ENCODE measurements around the gene RNASEH2A.

RNASEH2A gene

DNA sequence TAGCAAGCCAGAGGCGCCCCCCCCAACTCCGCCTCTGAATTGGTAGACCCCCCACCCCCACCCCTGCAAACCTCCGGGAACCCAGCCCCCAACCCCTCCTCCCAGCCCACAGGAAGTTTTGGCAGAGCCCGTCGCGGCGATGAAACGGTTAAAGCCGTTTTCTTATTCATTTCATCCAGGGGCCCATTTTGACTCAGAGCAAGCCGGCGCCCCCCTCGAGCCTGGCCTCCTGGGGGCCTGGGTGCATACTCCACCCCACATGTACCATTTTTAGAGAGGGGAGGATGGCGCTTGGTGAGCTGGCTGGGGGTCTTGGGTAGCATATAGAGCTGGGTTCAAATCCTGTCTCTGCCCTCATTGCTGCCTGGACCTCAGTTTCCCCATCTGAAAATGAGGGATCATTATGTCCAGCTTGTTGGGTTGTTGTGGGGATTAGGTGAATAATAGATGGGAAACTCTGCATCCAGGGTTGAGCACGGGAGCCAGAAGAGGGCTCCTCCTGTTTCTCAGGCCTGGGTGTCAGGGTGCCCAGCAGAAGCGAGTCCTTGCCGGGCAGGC lies 23.0 kb upstream of the RNASEH2A start:
- DNase-seq (ENCODE audit: low read depth) = no peak

DNA sequence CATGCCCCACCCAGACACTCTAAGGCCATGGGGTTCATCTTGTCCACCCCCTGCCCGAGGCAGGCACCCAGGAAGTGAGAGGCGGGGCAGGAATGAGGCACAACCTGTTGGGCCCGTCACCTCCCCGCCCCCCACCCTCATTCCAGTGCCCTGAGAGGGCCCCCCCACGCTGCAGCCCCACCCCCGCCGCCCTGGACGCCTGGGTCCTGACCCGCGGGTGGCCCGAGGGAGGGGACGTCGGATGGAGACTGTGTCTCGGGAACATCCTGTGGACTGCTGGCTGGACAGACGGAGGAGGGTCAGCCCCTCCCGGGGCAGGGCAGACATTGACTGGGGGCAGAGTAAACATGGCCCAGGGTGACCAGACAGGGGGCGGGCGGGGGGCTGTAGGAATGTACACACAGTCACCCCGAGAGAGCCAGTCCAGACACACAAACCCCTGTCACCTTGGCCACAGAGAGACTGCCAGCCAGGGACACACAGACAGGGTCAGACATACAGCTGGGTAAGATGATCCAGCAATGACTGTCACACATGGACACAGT lies 22.5 kb upstream of the RNASEH2A start:
- no peak for DNase-seq (ENCODE audit: low read depth)

DNA sequence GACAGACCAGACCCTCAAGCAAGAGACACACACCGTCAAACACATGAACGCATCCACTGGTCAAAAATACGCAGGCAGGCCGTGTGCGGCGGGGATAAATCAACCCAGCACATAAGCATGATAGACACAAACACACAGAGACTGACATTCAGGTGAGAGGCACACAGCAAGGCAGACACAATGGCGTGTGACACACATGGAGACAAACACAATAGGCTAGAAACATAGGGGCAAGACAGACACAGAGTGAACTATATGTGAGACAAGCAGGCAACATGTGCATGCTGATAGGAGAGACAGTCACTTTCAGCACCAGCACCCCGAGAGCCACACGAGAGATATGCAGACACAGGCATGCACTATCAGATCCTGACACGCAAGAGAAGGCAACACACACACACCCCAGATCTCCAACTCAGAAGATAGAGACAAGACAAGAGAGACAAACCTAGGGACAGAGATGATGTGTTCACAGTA lies 22.0 kb upstream of the RNASEH2A start:
- no peak for DNase-seq (ENCODE audit: low read depth)

- no peak for DNase-seq (ENCODE audit: low read depth)
Observed at GRCh38 chr19:12784871-12785430, 21.4 kb upstream of the RNASEH2A start.

GRCh38 chr19:12785431-12786031 lies 20.9 kb upstream of the RNASEH2A start:
- DNase-seq (ENCODE audit: low read depth) = no peak

GRCh38 chr19:12786141-12786870 lies 20.1 kb upstream of the RNASEH2A start:
- no peak for DNase-seq (ENCODE audit: low read depth)

DNA sequence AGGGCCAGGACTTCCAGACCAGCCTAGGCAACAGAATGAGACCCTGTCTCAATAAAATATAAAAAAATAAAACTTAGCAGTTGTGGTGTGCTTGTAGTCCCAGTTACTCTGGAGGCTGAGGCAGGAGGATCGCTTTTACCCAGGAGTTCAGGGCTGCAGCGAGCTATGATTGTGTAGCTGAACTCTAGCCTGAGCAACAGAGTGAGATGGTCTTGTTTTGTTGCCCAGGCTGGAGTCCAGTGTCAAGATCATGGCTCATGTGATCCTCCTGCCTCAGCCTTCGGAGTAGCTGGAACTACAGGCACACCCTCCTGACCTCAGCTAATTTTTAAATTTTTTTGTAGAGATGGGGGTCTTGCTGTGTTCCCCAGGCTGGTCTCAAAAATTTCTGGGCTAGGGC lies 19.4 kb upstream of the RNASEH2A start:
- DNase-seq (ENCODE audit: low read depth) = no peak

GRCh38 chr19:12787458-12787857 lies 18.9 kb upstream of the RNASEH2A start:
- DNase-seq (ENCODE audit: low read depth) = no peak

GRCh38 chr19:12788042-12788681 lies 18.2 kb upstream of the RNASEH2A start:
- peak; percentile 67 for DNase-seq (ENCODE audit: low read depth)

- peak; percentile 74 for DNase-seq (ENCODE audit: low read depth)
Observed at GRCh38 chr19:12788682-12789097, 17.7 kb upstream of the RNASEH2A start.

GRCh38 chr19:12789098-12789903 lies 17.1 kb upstream of the RNASEH2A start:
- DNase-seq (ENCODE audit: low read depth) = peak; percentile 48

DNA sequence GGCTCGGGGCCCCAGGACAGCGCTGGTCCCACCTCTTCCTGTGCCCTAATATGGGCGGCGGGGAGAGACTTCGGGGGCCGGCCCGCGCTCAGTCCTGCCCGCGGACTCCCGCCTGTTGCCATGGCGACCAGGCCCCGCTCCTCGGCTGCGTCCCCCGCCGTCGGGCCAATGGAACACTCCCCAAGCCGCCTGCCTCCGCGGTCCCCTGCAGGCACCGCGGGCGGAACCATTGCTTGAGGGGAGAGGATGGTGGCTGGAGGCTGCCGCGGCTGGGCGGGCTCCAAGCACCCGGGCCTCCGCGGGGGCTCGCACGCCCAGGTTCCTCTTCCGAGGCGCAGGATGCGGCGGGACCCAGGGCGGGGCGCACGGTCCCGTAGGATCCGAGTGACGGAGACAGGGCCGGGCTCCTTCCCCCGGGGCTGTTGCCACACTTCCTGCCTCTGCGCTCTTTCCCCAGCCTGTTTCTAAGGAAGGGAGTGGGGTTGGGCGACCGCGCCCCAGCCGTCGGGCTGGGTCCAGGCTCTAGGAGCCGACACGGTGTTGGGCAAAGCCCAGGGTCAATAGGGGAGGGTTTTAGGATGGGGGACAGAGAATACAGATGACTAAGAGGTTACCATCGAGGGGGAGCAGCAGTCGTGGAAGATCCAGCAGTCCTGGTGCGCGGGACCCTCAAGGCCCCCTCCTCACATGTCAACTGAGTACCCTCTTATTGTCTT lies 16.3 kb upstream of the RNASEH2A start:
- peak; percentile 91 for DNase-seq (ENCODE audit: low read depth)

- DNase-seq (ENCODE audit: low read depth) = no peak
Observed at GRCh38 chr19:12790628-12791344, 15.6 kb upstream of the RNASEH2A start.

DNA sequence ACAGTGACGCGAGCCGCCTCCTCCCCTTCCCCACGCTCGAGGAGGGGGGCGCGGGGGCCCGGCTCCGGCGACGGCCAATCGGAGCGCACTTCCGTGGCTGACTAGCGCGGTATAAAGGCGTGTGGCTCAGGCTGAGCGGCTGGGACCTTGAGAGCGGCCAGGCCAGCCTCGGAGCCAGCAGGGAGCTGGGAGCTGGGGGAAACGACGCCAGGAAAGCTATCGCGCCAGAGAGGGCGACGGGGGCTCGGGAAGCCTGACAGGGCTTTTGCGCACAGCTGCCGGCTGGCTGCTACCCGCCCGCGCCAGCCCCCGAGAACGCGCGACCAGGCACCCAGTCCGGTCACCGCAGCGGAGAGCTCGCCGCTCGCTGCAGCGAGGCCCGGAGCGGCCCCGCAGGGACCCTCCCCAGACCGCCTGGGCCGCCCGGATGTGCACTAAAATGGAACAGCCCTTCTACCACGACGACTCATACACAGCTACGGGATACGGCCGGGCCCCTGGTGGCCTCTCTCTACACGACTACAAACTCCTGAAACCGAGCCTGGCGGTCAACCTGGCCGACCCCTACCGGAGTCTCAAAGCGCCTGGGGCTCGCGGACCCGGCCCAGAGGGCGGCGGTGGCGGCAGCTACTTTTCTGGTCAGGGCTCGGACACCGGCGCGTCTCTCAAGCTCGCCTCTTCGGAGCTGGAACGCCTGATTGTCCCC lies 14.9 kb upstream of the RNASEH2A start, which contains the start of gene JUNB:
TSS of gene JUNB (plus strand) at position 142 of the 706 bp plus-strand sequence. CDS start at position 428, 286 bp downstream.
- peak; percentile 94 for DNase-seq (ENCODE audit: low read depth)

GRCh38 chr19:12792051-12792852 lies 14.1 kb upstream of the RNASEH2A start:
- no peak for DNase-seq (ENCODE audit: low read depth)

GRCh38 chr19:12792853-12793289 lies 13.5 kb upstream of the RNASEH2A start:
- no peak for DNase-seq (ENCODE audit: low read depth)

DNA sequence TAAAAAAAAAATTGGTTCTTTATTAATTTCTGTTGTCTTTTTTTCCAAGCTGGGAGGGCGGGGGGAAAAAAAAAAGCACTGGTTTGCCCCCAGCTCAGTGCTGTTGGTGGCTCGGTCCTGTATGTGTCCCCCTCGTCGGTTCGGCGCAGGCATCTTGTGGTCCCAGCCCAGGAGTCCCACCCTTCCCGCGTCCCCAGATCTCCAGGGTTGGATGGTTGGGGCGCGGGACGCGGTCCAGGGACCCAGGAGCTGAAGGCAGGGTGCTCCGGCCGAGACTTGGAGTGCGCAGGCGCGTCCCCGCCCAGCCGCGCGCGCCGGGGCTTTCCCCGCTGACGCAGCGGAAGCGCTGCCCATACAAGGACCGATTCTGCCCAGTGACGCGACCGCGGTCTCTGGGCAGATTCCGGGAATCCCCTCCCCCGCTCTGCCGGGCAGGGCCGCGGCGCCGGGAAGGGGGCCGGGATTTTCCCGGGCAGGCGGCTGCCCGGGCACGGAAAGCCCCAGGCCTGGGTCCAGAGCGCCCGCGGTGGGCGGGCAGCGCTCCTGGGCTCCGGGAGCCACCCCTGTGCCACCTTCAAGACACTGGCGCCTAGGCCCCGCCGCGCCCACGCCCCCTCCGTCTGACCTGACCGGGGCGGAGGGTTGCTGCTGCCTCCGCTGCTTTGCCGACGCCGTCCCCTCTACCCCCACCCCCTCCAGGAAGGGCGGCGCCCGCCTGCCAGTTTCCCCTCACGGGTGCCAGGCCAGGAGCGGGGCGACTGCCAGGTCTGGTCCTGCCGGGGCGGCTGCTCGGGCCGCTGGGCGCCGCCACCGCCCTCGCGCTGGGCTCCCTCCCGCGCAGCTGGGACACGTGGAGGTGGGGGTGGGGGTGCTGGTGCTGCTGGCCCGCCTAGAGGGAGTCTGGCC lies 12.8 kb upstream of the RNASEH2A start:
- peak; percentile 87 for DNase-seq (ENCODE audit: low read depth)
